Peyer's patch (tissue), 4 donors: Measurements from ENCODE around the gene VPS52.

ENCODE experiments used
- CTCF ChIP-seq, 6 experiments: fragments of 450-650 bp in 4 of 6; fragments of 200-600 bp in 2 of 6; sonication (generic) in 1 of 6; IDR thresholded peaks; one replicate each; pipeline ENCODE4 v1.5.1; 2017 to 2019; ENCODE audit warnings: antibody characterized with exemption in 6 of 6, mild to moderate bottlenecking in 3 of 6, moderate library complexity in 1 of 6
- POLR2A ChIP-seq, 2 donors: fragments of 450-650 bp; IDR thresholded peaks; one replicate each; pipeline ENCODE4 v1.5.1; 2017; ENCODE audit warnings: antibody characterized with exemption in 2 of 2, mild to moderate bottlenecking in 2 of 2, moderate library complexity in 2 of 2

GRCh38 chr6:33202799-33203198, 68.9 kb downstream of the VPS52 start:
- TF ChIP-seq POLR2A (IDR thresholded peaks at IDR 0.05) (no peak), CTCF (IDR thresholded peaks at IDR 0.05) (no peak)
